ENCODE data around the gene ALDOC. TPM values are rescaled to one million over a fixed set of nuclear protein-coding genes. Genes with fewer than 3 reads are reported as not detected.
A peak's percentile ranks its signal among the peaks of the same experiment; 100 is the strongest.

ALDOC gene
- polyA plus RNA-seq, 1 of the 3 experiments (the other 2 are of a cell fraction): 10.3 TPM

DNA sequence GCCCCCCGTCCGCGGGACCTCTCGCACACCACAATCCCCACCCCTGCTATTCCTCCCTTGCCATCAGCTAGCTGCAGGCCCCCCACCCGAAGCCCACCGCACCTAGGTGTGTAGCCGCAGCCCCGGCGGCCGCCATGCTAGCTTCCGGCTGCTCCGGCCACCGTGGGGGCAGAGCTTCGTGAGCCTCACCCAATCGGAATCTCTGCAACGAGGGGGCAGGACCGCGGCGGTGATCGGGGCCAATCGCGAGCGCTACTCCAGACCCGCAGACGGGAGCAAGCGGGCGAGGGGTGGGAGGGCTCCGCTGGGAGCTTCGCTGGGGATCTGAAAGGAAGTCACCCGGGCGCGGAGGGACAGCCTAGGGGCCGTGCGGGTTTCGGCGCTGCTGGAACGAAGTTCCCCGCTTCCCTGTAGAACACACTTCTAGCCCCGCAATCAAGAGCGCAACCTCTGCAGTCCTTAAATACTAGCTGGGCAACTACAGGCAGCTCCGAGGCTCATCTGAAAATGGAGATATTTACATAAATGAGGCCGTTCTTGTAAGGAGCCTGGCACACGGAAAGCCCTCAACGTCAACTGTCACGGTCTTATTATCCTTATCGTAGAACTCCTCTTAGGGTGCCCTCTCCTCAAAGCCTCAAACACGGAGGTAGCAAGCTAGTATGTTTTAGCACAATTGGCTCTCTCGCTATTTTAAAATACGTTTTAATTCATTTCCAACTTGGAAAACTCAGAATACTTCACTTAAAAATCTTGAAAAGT is 5.2 kb downstream of the ALDOC start, which contains the start of gene PIGS:
TSS of gene PIGS (minus strand) at position 164 of the 762 bp plus-strand sequence. CDS start at position 136, 28 bp downstream.
- peaks cover 4 to 32% of the 10 kb centered on the region in 2 experiments; a peak in 3 of 4 replicates for H3K4me1 ChIP-seq (ENCODE audit: control insufficient read depth in 1 of 2, insufficient read depth in 2 of 2, low read depth in 1 of 2, low read length in 1 of 2)
- H2AFZ ChIP-seq (ENCODE audit: low read depth): peak within 1 kb of the TSS; percentile 77
- POLR2A ChIA-PET: interaction anchor here (0.6 to 0.9 kb wide), 2 partner anchors 17 to 28 kb away, joined by 3 read pairs; no protein-coding TSS in a partner anchor
- H4K20me1 ChIP-seq (ENCODE audit: insufficient read depth): no peaks in the 10 kb centered on the region
- H3K27me3 ChIP-seq (ENCODE audit: insufficient read depth): no peaks in the 10 kb centered on the region
- CTCF ChIA-PET: interaction anchor here (0.7 to 3.1 kb wide), 12 partner anchors 9 to 155 kb away, joined by 3 to 13 read pairs (median 4); partner anchors contain the start of genes RSKR, SDF2 and SUPT6H
- H3K9ac ChIP-seq: peak within 1 kb of the TSS; percentile 66
- peaks cover 4 to 6% of the 10 kb centered on the region in 2 experiments for H3K36me3 ChIP-seq (replicated peaks in 1 of 2; ENCODE audit: control insufficient read depth in 1 of 2, insufficient read depth in 2 of 2, low read length in 1 of 2)
- no peaks in the 10 kb centered on the region for H3K9me3 ChIP-seq
- H3K9me2 ChIP-seq: no peaks in the 10 kb centered on the region
- TF ChIP-seq RAD21 (IDR thresholded peaks at IDR 0.05; ENCODE audit: low read length) (no peak), NRF1 (IDR thresholded peaks at IDR 0.05; ENCODE audit: low read depth, low read length) (peak; percentile 11; the same call in 1 of the 2 replicates), EP300 (IDR thresholded peaks at IDR 0.05; ENCODE audit: borderline replicate concordance in 1 of 2, low read depth in 1 of 2, low read length in 1 of 2) (no peak), TAF1 (IDR thresholded peaks at IDR 0.05; ENCODE audit: borderline replicate concordance, low read depth, low read length) (peak; percentile 74), POLR2AphosphoS5 (IDR thresholded peaks at IDR 0.05; ENCODE audit: low read depth, low read length) (peak; percentile 52; the same call in 1 of the 2 replicates), RFX5 (IDR thresholded peaks at IDR 0.05; ENCODE audit: low read length) (peak; percentile 64), FOXM1 (IDR thresholded peaks at IDR 0.05; ENCODE audit: low read depth) (no peak), TEAD4 (IDR thresholded peaks at IDR 0.05; ENCODE audit: borderline replicate concordance, insufficient read depth) (no peak), GATA2 (CRISPR knock-in tag; IDR thresholded peaks at IDR 0.05) (no peak), TCF12 (IDR thresholded peaks at IDR 0.05) (no peak), GABPA (IDR thresholded peaks at IDR 0.05; ENCODE audit: low read depth) (peak; percentile 73), EZH2phosphoT487 (IDR thresholded peaks at IDR 0.05; ENCODE audit: borderline replicate concordance, low read depth) (no peak), SIN3A (IDR thresholded peaks at IDR 0.05; ENCODE audit: borderline replicate concordance, low read depth, low read length) (peak; percentile 35; the same call in 1 of the 2 replicates), ELF1 (IDR thresholded peaks at IDR 0.05) (no peak; the same call in 1 of the 2 replicates), MXI1 (IDR thresholded peaks at IDR 0.05; ENCODE audit: low read depth, low read length) (peak; percentile 47), RXRA (IDR thresholded peaks at IDR 0.05; ENCODE audit: borderline replicate concordance, low read depth) (no peak), YY1 (IDR thresholded peaks at IDR 0.05; ENCODE audit: low read depth) (peak; percentile 89), RCOR1 (IDR thresholded peaks at IDR 0.05; ENCODE audit: low read length) (no peak), SMC3 (IDR thresholded peaks at IDR 0.05; ENCODE audit: low read depth, low read length) (no peak)
- TF ChIP-seq, protein P1, sequence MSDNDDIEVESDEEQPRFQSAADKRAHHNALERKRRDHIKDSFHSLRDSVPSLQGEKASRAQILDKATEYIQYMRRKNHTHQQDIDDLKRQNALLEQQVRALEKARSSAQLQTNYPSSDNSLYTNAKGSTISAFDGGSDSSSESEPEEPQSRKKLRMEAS (IDR thresholded peaks at IDR 0.05; ENCODE audit: low read depth): peak; percentile 46
- TF ChIP-seq, protein P2, sequence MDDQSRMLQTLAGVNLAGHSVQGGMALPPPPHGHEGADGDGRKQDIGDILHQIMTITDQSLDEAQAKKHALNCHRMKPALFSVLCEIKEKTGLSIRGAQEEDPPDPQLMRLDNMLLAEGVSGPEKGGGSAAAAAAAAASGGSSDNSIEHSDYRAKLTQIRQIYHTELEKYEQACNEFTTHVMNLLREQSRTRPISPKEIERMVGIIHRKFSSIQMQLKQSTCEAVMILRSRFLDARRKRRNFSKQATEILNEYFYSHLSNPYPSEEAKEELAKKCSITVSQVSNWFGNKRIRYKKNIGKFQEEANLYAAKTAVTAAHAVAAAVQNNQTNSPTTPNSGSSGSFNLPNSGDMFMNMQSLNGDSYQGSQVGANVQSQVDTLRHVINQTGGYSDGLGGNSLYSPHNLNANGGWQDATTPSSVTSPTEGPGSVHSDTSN (IDR thresholded peaks at IDR 0.05): no peak
- TF ChIP-seq, protein P3, sequence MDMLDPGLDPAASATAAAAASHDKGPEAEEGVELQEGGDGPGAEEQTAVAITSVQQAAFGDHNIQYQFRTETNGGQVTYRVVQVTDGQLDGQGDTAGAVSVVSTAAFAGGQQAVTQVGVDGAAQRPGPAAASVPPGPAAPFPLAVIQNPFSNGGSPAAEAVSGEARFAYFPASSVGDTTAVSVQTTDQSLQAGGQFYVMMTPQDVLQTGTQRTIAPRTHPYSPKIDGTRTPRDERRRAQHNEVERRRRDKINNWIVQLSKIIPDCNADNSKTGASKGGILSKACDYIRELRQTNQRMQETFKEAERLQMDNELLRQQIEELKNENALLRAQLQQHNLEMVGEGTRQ (IDR thresholded peaks at IDR 0.05; ENCODE audit: borderline replicate concordance, low read depth, low read length): no peak
- TF ChIP-seq, protein P4, sequence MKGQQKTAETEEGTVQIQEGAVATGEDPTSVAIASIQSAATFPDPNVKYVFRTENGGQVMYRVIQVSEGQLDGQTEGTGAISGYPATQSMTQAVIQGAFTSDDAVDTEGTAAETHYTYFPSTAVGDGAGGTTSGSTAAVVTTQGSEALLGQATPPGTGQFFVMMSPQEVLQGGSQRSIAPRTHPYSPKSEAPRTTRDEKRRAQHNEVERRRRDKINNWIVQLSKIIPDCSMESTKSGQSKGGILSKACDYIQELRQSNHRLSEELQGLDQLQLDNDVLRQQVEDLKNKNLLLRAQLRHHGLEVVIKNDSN (IDR thresholded peaks at IDR 0.05; ENCODE audit: borderline replicate concordance, low read depth): peak; percentile 14; the same call in 1 of the 2 replicates
- H3K27ac ChIP-seq (ENCODE audit: low read depth in 2 of 2, low read length in 1 of 2): peak within 1 kb of the TSS; percentile 29 to 81; a peak in 3 of 4 replicates
- peak; percentile 98 for DNase-seq
- H3K4me3 ChIP-seq (ENCODE audit: low read depth in 2 of 2, low read length in 1 of 2): peak within 1 kb of the TSS; percentile 82 to 95
- WGBS (ENCODE audit: low lambda C conversion rate): 2% methylated on average over 46 of the region's 49 CpGs
- peaks cover 39% of the 10 kb centered on the region for H3K79me2 ChIP-seq (ENCODE audit: insufficient read depth)
- H3F3A ChIP-seq (replicated peaks; ENCODE audit: insufficient read depth): no peaks in the 10 kb centered on the region
- H3K4me2 ChIP-seq: peak within 1 kb of the TSS; percentile 77

Data from SK-N-SH (cell line).